MM.1S (cell line): ENCODE results near the gene NUP98.

Experiments
- CTCF ChIP-seq: fragments of 300-600 bp; sonication (generic); IDR thresholded peaks from 2 replicates; pipeline ENCODE4 v1.5.1; 2016; ENCODE audit warnings: antibody characterized with exemption, low read length, mixed read lengths
- EZH2phosphoT487 ChIP-seq: fragments of 300-600 bp; sonication (generic); IDR thresholded peaks from 2 replicates; pipeline ENCODE4 v1.6.1; 2018; ENCODE audit warnings: antibody characterized with exemption, low read length

- TF ChIP-seq EZH2phosphoT487 (no peak), CTCF (no peak)
Observed at GRCh38 chr11:3641191-3641590, 156.2 kb downstream of the NUP98 start.
